H1 (cell line): ENCODE measurements around the gene CANT1. TPM values are rescaled to one million over a fixed set of nuclear protein-coding genes. Genes with fewer than 3 reads are reported as not detected.

ENCODE experiments used
- CTCF ChIA-PET: fragments of 300-600 bp; sonication (Branson Sonifier 250); formaldehyde crosslinking; loops from one replicate; lab custom pipeline; 2021; ENCODE audit not compliant: partially characterized antibody; lab: Charles Lee
- POLR2A ChIA-PET: fragments of 300-600 bp; sonication (Branson Sonifier 250); formaldehyde crosslinking; loops from one replicate; lab custom pipeline; 2021; ENCODE audit warnings: inconsistent platforms; ENCODE audit not compliant: partially characterized antibody; lab: Charles Lee
- DNase-seq, 2 experiments: peaks; one replicate each; pipeline versions ENCODE4 v3.0.0 to v3.0.0-alpha.2; 2010 to 2022; ENCODE audit warnings: low spot score in 2 of 2, low read depth in 1 of 2, mixed read lengths in 1 of 2
- FAIRE-seq: peaks from 2 replicates; lab custom pipeline; 2011; peaks lifted over from hg19 to GRCh38; lab: Jason Lieb, UNC
- H2AFZ ChIP-seq: 2 replicates; pipeline ENCODE4 v1.8.1; 2012; ENCODE audit warnings: low read length, inconsistent platforms
- H2AK5ac ChIP-seq: 2 replicates; pipeline ENCODE4 v1.6.1; 2013; ENCODE audit warnings: low read depth, low read length
- H2BK120ac ChIP-seq: replicated peaks from 2 replicates; pipeline ENCODE3; 2013; ENCODE audit warnings: low read depth, low read length, inconsistent platforms
- H2BK12ac ChIP-seq: 2 replicates; pipeline ENCODE4 v1.6.1; 2013; ENCODE audit warnings: low read depth, low read length
- H2BK15ac ChIP-seq: 2 replicates; pipeline ENCODE4 v1.6.1; 2013; ENCODE audit warnings: low read length
- H2BK20ac ChIP-seq: 2 replicates; pipeline ENCODE4 v1.6.1; 2013; ENCODE audit warnings: low read length
- H2BK5ac ChIP-seq: 2 replicates; pipeline ENCODE4 v1.6.1; 2013; ENCODE audit warnings: low read depth, low read length
- H3K14ac ChIP-seq: 2 replicates; pipeline ENCODE4 v1.6.1; 2013; ENCODE audit warnings: inconsistent platforms; ENCODE audit not compliant: insufficient read length
- H3K18ac ChIP-seq: 2 replicates; pipeline ENCODE4 v1.6.1; 2013; ENCODE audit warnings: low read length; ENCODE audit errors: extremely low read depth
- H3K23ac ChIP-seq: 2 replicates; pipeline ENCODE4 v1.6.1; 2013; ENCODE audit warnings: inconsistent platforms; ENCODE audit not compliant: insufficient read length
- H3K23me2 ChIP-seq: 2 replicates; pipeline ENCODE4 v1.6.1; 2013; ENCODE audit warnings: low read depth, low read length
- H3K27ac ChIP-seq: 2 replicates; pipeline ENCODE4 v1.6.1; 2011; ENCODE audit warnings: low read depth, low read length, inconsistent platforms
- H3K27me3 ChIP-seq, 4 experiments: replicated peaks in 1 of 4; 1 replicate in 1 of 4; 2 replicates in 3 of 4; pipeline versions ENCODE4 v1.6.1 to v1.8.1; 2011 to 2013; ENCODE audit warnings: low read length in 3 of 4, mild to moderate bottlenecking in 3 of 4, inconsistent platforms in 2 of 4, mixed read lengths in 2 of 4, moderate library complexity in 1 of 4; ENCODE audit not compliant: control insufficient read depth in 3 of 4, insufficient read depth in 3 of 4; ENCODE audit errors: extremely low read depth in 1 of 4
- H3K36me3 ChIP-seq, 4 experiments: 2 replicates each; pipeline versions ENCODE4 v1.6.1 to v1.8.1; 2011 to 2013; ENCODE audit warnings: mild to moderate bottlenecking in 4 of 4, low read length in 3 of 4, moderate library complexity in 2 of 4, control low read depth in 1 of 4, inconsistent platforms in 1 of 4; ENCODE audit not compliant: insufficient read depth in 4 of 4, control insufficient read depth in 2 of 4
- H3K4ac ChIP-seq: replicated peaks from 2 replicates; pipeline ENCODE3; 2013; ENCODE audit warnings: low read length, low read depth, mixed read lengths, inconsistent platforms; ENCODE audit not compliant: insufficient read length
- H3K4me1 ChIP-seq, 4 experiments: replicated peaks in 1 of 4; 1 replicate in 1 of 4; 2 replicates in 3 of 4; pipeline versions ENCODE4 v1.6.1 to v1.8.1; 2011 to 2013; ENCODE audit warnings: low read length in 3 of 4, inconsistent platforms in 2 of 4, mixed read lengths in 1 of 4; ENCODE audit not compliant: insufficient read depth in 4 of 4, control insufficient read depth in 3 of 4
- H3K4me2 ChIP-seq, 2 experiments: 2 replicates each; pipeline versions ENCODE4 v1.6.1 to v1.8.1; 2011 to 2013; ENCODE audit warnings: low read depth in 2 of 2, low read length in 2 of 2, control low read depth in 1 of 2, inconsistent platforms in 1 of 2, mild to moderate bottlenecking in 1 of 2; ENCODE audit not compliant: insufficient read depth in 1 of 2
- H3K4me3 ChIP-seq, 4 experiments: fragments of 200-600, 300-600 bp in 1 of 4; sonication (generic), shearing (Covaris generic), sonication (Bioruptor Twin) in 1 of 4; 2 replicates each; pipeline versions ENCODE4 v1.5.1 to v1.8.1; 2011 to 2016; ENCODE audit warnings: low read length in 4 of 4, low read depth in 3 of 4, control low read depth in 2 of 4, inconsistent platforms in 2 of 4, mild to moderate bottlenecking in 2 of 4, mixed read lengths in 1 of 4, moderate library complexity in 1 of 4; ENCODE audit not compliant: insufficient read depth in 2 of 4; ENCODE audit errors: extremely low read depth in 1 of 4
- H3K56ac ChIP-seq: replicated peaks from 2 replicates; pipeline ENCODE3; 2013; ENCODE audit warnings: low read depth, mild to moderate bottlenecking, mixed read lengths, low read length, inconsistent platforms; ENCODE audit not compliant: insufficient read length
- H3K79me1 ChIP-seq: 2 replicates; pipeline ENCODE4 v1.6.1; 2013; ENCODE audit warnings: low read depth, low read length, control low read depth
- H3K79me2 ChIP-seq, 2 experiments: 2 replicates each; pipeline versions ENCODE4 v1.6.1 to v1.8.1; 2012 to 2013; ENCODE audit warnings: low read length in 2 of 2, mild to moderate bottlenecking in 2 of 2, inconsistent platforms in 1 of 2; ENCODE audit not compliant: insufficient read depth in 2 of 2, control insufficient read depth in 1 of 2
- H3K9ac ChIP-seq, 4 experiments: replicated peaks in 1 of 4; 1 replicate in 1 of 4; 2 replicates in 3 of 4; pipeline versions ENCODE4 v1.6.1 to v1.8.1; 2011 to 2013; ENCODE audit warnings: low read depth in 3 of 4, low read length in 3 of 4, control low read depth in 2 of 4, mild to moderate bottlenecking in 2 of 4, moderate library complexity in 2 of 4, inconsistent platforms in 1 of 4; ENCODE audit errors: extremely low read depth in 1 of 4
- H3K9me3 ChIP-seq, 2 experiments: 2 replicates each; pipeline versions ENCODE4 v1.6.1 to v1.8.1; 2012 to 2013; ENCODE audit warnings: mild to moderate bottlenecking in 2 of 2, moderate library complexity in 2 of 2, control low read depth in 1 of 2, inconsistent platforms in 1 of 2, low read depth in 1 of 2, low read length in 1 of 2, mixed read lengths in 1 of 2; ENCODE audit not compliant: insufficient read depth in 2 of 2
- H4K20me1 ChIP-seq, 2 experiments: replicated peaks in 1 of 2; 2 replicates each; pipeline versions ENCODE3 to v1.8.1; 2011 to 2013; ENCODE audit warnings: inconsistent platforms in 2 of 2, low read length in 2 of 2, mild to moderate bottlenecking in 1 of 2; ENCODE audit not compliant: insufficient read depth in 2 of 2, control insufficient read depth in 1 of 2
- H4K5ac ChIP-seq: 2 replicates; pipeline ENCODE4 v1.6.1; 2013; ENCODE audit warnings: low read length, low read depth, mixed read lengths, inconsistent platforms; ENCODE audit not compliant: insufficient read length
- H4K8ac ChIP-seq: 2 replicates; pipeline ENCODE4 v1.8.0; 2013; ENCODE audit warnings: mild to moderate bottlenecking, moderate library complexity, low read length, inconsistent platforms; ENCODE audit not compliant: insufficient read depth; ENCODE audit errors: extremely low read depth
- H4K91ac ChIP-seq: replicated peaks from 2 replicates; pipeline ENCODE3; 2013; ENCODE audit warnings: low read length, mixed read lengths, inconsistent platforms; ENCODE audit not compliant: insufficient read length
- CHD1 ChIP-seq: IDR thresholded peaks from 2 replicates; pipeline ENCODE4 v1.6.1; 2012; ENCODE audit warnings: low read depth, low read length, improper control_type of control experiment
- CTBP2 ChIP-seq: IDR thresholded peaks from 2 replicates; pipeline ENCODE4 v1.7.0; 2011; ENCODE audit warnings: borderline replicate concordance, mild to moderate bottlenecking, moderate library complexity, mixed read lengths, low read length; ENCODE audit not compliant: insufficient read depth, insufficient read length
- HDAC2 ChIP-seq, 2 experiments: fragments of 300-600 bp in 1 of 2; sonication (generic) in 1 of 2; IDR thresholded peaks; 2 replicates each; pipeline ENCODE4 v1.6.1; 2011 to 2012; ENCODE audit warnings: low read depth in 2 of 2, low read length in 2 of 2, mild to moderate bottlenecking in 2 of 2, moderate library complexity in 2 of 2, borderline replicate concordance in 1 of 2, inconsistent platforms in 1 of 2
- NRF1 ChIP-seq: IDR thresholded peaks from 2 replicates; pipeline ENCODE4 v1.6.1; 2011; ENCODE audit warnings: mild to moderate bottlenecking, low read depth, low read length, improper control_type of control experiment
- TAF1 ChIP-seq: IDR thresholded peaks from 2 replicates; pipeline ENCODE4 v1.6.1; 2011; ENCODE audit warnings: mild to moderate bottlenecking, low read depth, low read length
- WGBS, 2 experiments: shearing (Covaris generic) in 1 of 2; methylation state at CpG; one replicate each; pipeline versions ENCODE4 v1.1.6 to v1.1.7; 2013 to 2015; ENCODE audit warnings: low lambda C conversion rate in 2 of 2, mixed read lengths in 2 of 2, inconsistent platforms in 1 of 2, low coverage in 1 of 2, missing lambda C conversion rate in 1 of 2; ENCODE audit not compliant: insufficient replicate concordance in 2 of 2, insufficient coverage in 1 of 2, insufficient read length in 1 of 2; ENCODE audit errors: extremely low coverage in 1 of 2, missing lambda C conversion rate in 1 of 2; 5-methylcytosine and 5-hydroxymethylcytosine counted together
- polyA plus RNA-seq, 7 experiments: library from polyadenylated mRNA; depleted of rRNA in 3 of 7; stranded (reverse) in 5 of 7; unstranded in 2 of 7; fragments of >200 nt in 5 of 7; fragments of 200-250 nt in 2 of 7; gene quantifications; 1 replicate in 5 of 7; 2 replicates in 1 of 7; 4 replicates in 1 of 7; pipeline versions ENCODE4 v1.2.1 to v1.2.3, GENCODE V29; 2011 to 2013; ENCODE audit warnings: missing spikeins in 2 of 7, mixed read lengths in 2 of 7
- total RNA-seq: library from RNA; stranded (reverse); fragmentation: NEBNext Ultra II Directional; extraction: Animal tissue kit (Norgen Biotek cat#: 25700); gene quantifications from 2 replicates; pipeline ENCODE4 v1.2.1, GENCODE V29; 2021

CANT1 gene
- total and polyA plus RNA-seq, 2 of the 8 experiments (the other 6 are each of a cell fraction or from before 2014, with no cell fraction given) = 23.0 to 32.6 TPM

GRCh38 chr17:79020631-79021301 is 11.2 kb upstream of the CANT1 start:
- Histone ChIP-seq H3K79me1 (no peaks in the 10 kb centered on the region), H3K27me3 (peaks cover 18 to 59% (median 49%) of the 10 kb centered on the region in 4 experiments), H2AFZ (no peak overlapping the region), H2BK15ac (no peak overlapping the region), H2BK120ac (no peak overlapping the region), H3K14ac (no peak overlapping the region), H2AK5ac (no peak overlapping the region), H2BK20ac (no peak overlapping the region), H4K8ac (no peak overlapping the region), H3K4ac (no peak overlapping the region), H4K20me1 (no peaks in the 10 kb centered on the region), H3K27ac (no peak overlapping the region), H3K18ac (no peak overlapping the region), H4K91ac (no peak overlapping the region), H3K79me2 (no peaks in the 10 kb centered on the region), H3K23ac (no peak overlapping the region), H3K4me3 (no peak overlapping the region), H3K9me3 (peaks cover 5 to 6% of the 10 kb centered on the region in 2 experiments; a peak in 2 of 4 replicates), H3K4me2 (no peak overlapping the region), H4K5ac (no peak overlapping the region), H3K23me2 (peaks cover 9% of the 10 kb centered on the region; the same call in 1 of the 2 replicates), H3K36me3 (no peaks in the 10 kb centered on the region), H2BK5ac (no peak overlapping the region), H2BK12ac (no peak overlapping the region), H3K9ac (no peak overlapping the region), H3K56ac (no peak overlapping the region), H3K4me1 (peaks cover 2 to 7% (median 4%) of the 10 kb centered on the region in 4 experiments; a peak in 4 of 7 replicates)
- FAIRE-seq (no peak), DNase-seq (no peak)
- CTCF ChIA-PET = interaction anchor here (0.6 to 8.0 kb wide), 15 partner anchors 8 to 136 kb away, joined by 3 to 56 read pairs (median 4); no protein-coding TSS in a partner anchor
- POLR2A ChIA-PET = no interaction called here
- TF ChIP-seq CHD1 (no peak), HDAC2 (IDR thresholded peaks at IDR 0.05; ENCODE audit: borderline replicate concordance in 1 of 2, low read depth in 2 of 2, low read length in 2 of 2) (no peak), NRF1 (no peak), TAF1 (no peak), CTBP2 (no peak)
- WGBS, 2 experiments = 88% methylated on average over 2 of the region's 2 CpGs; no CpG with 5 or more reads in 1 of the 2 experiments
